NCI-H2196 (cell line): Measurements from ENCODE around the gene FBXO10.
"Not testable (repeated sequence)": the region's sequence is repeated elsewhere in the genome, so short reads cannot be mapped to it uniquely, and the experiment has no call there.

ENCODE experiments used
- DNase-seq: peaks from one replicate; lab custom pipeline; 2025; ENCODE audit not compliant: unreplicated experiment; lab: John Stamatoyannopoulos, UW

The FBXO10 gene

GRCh38 chr9:37575921-37576721 is at the start of gene FBXO10:
TSS of gene FBXO10 (minus strand) at chr9:37576380. CDS start at chr9:37541768, 34,612 bp downstream.
- peak; percentile 67 for DNase-seq

GRCh38 chr9:37625758-37626147 is 49.6 kb upstream of the FBXO10 start:
- no peak for DNase-seq

- DNase-seq: no peak
Measured at GRCh38 chr9:37625036-37625757, 49.0 kb upstream of the FBXO10 start.

GRCh38 chr9:37624073-37624472 is 47.9 kb upstream of the FBXO10 start:
- DNase-seq: no peak

- no peak for DNase-seq
Measured at GRCh38 chr9:37623267-37623666, 47.1 kb upstream of the FBXO10 start.

- DNase-seq: no peak
Measured at GRCh38 chr9:37622462-37622861, 46.3 kb upstream of the FBXO10 start.

- no peak for DNase-seq
Measured at GRCh38 chr9:37621273-37622121, 45.3 kb upstream of the FBXO10 start.

GRCh38 chr9:37620396-37620795 is 44.2 kb upstream of the FBXO10 start:
- no peak for DNase-seq

GRCh38 chr9:37619806-37620205 is 43.6 kb upstream of the FBXO10 start:
- no peak for DNase-seq

GRCh38 chr9:37618817-37619216 is 42.6 kb upstream of the FBXO10 start:
- no peak for DNase-seq

- DNase-seq: no peak
Measured at GRCh38 chr9:37617832-37618231, 41.7 kb upstream of the FBXO10 start.

- no peak for DNase-seq
Measured at GRCh38 chr9:37617161-37617560, 41.0 kb upstream of the FBXO10 start.

- no peak for DNase-seq
Measured at GRCh38 chr9:37611961-37612360, 35.8 kb upstream of the FBXO10 start.

GRCh38 chr9:37611014-37611413 is 34.8 kb upstream of the FBXO10 start:
- DNase-seq: no peak

- no peak for DNase-seq
Measured at GRCh38 chr9:37609735-37610397, 33.7 kb upstream of the FBXO10 start.

- no peak for DNase-seq
Measured at GRCh38 chr9:37608250-37608649, 32.1 kb upstream of the FBXO10 start.

- DNase-seq: no peak
Measured at GRCh38 chr9:37604296-37604695, 28.1 kb upstream of the FBXO10 start.

- DNase-seq: peak; percentile 76
Measured at GRCh38 chr9:37602817-37603216, 26.6 kb upstream of the FBXO10 start.

GRCh38 chr9:37602061-37602460 is 25.9 kb upstream of the FBXO10 start:
- DNase-seq: not testable (repeated sequence)

GRCh38 chr9:37596504-37596903 is 20.3 kb upstream of the FBXO10 start:
- no peak for DNase-seq

- no peak for DNase-seq
Measured at GRCh38 chr9:37593883-37594448, 17.8 kb upstream of the FBXO10 start.
